Endothelial cell of umbilical vein (primary cell): ENCODE results near the gene SCAMP5. TPM values are rescaled to one million over a fixed set of nuclear protein-coding genes. Genes with fewer than 3 reads are reported as not detected.

ENCODE experiments used
- BruUV-seq: library from RNA; stranded (reverse); fragments of 400-500 nt; replicated peaks from 2 replicates; lab custom pipeline; 2021; lab: Mats Ljungman, UMichigan
- CTCF ChIA-PET: fragments of 300-600, 350-600 bp; sonication (Branson Sonifier 250); formaldehyde crosslinking; loops from one replicate; lab custom pipeline; 2021; ENCODE audit warnings: antibody characterized with exemption, inconsistent platforms; lab: Charles Lee
- POLR2A ChIA-PET: fragments of 300-600, 350-600 bp; sonication (Branson Sonifier 250); formaldehyde crosslinking; loops from one replicate; lab custom pipeline; 2021; ENCODE audit warnings: antibody characterized with exemption, inconsistent platforms; lab: Charles Lee
- DNase-seq: peaks from one replicate; pipeline ENCODE4 v3.0.0-alpha.2; 2011; ENCODE audit warnings: low read depth, low spot score
- FAIRE-seq: peaks from 2 replicates; lab custom pipeline; 2011; peaks lifted over from hg19 to GRCh38; lab: Jason Lieb, UNC
- H2AFZ ChIP-seq: 2 replicates; pipeline ENCODE4 v1.6.0; 2012; ENCODE audit warnings: low read depth, low read length, control low read depth, inconsistent platforms
- H3K27ac ChIP-seq: 2 replicates; pipeline ENCODE4 v1.5.1; 2011; ENCODE audit warnings: low read depth, mild to moderate bottlenecking, control low read depth, low read length, moderate library complexity; ENCODE audit not compliant: insufficient read depth
- H3K27me3 ChIP-seq, 2 experiments: 2 replicates each; pipeline versions ENCODE4 v1.6.0 to v1.6.1; 2011; ENCODE audit warnings: low read length in 2 of 2, mixed read lengths in 1 of 2; ENCODE audit not compliant: control insufficient read depth in 2 of 2, insufficient read depth in 2 of 2
- H3K36me3 ChIP-seq, 2 experiments: 2 replicates in 1 of 2; 3 replicates in 1 of 2; pipeline ENCODE4 v1.5.1; 2011; ENCODE audit warnings: low read length in 2 of 2, mild to moderate bottlenecking in 1 of 2, moderate library complexity in 1 of 2; ENCODE audit not compliant: control insufficient read depth in 2 of 2, insufficient read depth in 2 of 2; ENCODE audit errors: extremely low read depth in 1 of 2
- H3K4me1 ChIP-seq: 3 replicates; pipeline ENCODE4 v1.5.1; 2011; ENCODE audit warnings: mild to moderate bottlenecking, low read length; ENCODE audit not compliant: control insufficient read depth, insufficient read depth; ENCODE audit errors: extremely low read depth
- H3K4me2 ChIP-seq: 2 replicates; pipeline ENCODE4 v1.6.1; 2011; ENCODE audit warnings: low read length, control low read depth, mixed read lengths; ENCODE audit not compliant: insufficient read depth
- H3K4me3 ChIP-seq, 3 experiments: fragments of 200-600 bp in 1 of 3; sonication (generic), shearing (Covaris generic) in 1 of 3; replicated peaks in 1 of 3; 2 replicates each; pipeline ENCODE4 v1.5.1; 2011 to 2016; ENCODE audit warnings: control low read depth in 3 of 3, low read length in 3 of 3, mild to moderate bottlenecking in 2 of 3, inconsistent platforms in 1 of 3, low read depth in 1 of 3, moderate library complexity in 1 of 3; ENCODE audit not compliant: insufficient read depth in 1 of 3
- H3K79me2 ChIP-seq: 2 replicates; pipeline ENCODE4 v1.6.0; 2012; ENCODE audit warnings: low read length, inconsistent platforms; ENCODE audit not compliant: control insufficient read depth, insufficient read depth
- H3K9ac ChIP-seq: replicated peaks from 2 replicates; pipeline ENCODE3; 2011; ENCODE audit warnings: low read length, control low read depth; ENCODE audit not compliant: insufficient read depth; ENCODE audit errors: extremely low read depth
- H3K9me1 ChIP-seq: replicated peaks from 3 replicates; pipeline ENCODE4 v1.6.0; 2011; ENCODE audit warnings: mild to moderate bottlenecking, low read length; ENCODE audit not compliant: control insufficient read depth, insufficient read depth; ENCODE audit errors: extremely low read depth
- H3K9me3 ChIP-seq: replicated peaks from 2 replicates; pipeline ENCODE4 v1.5.1; 2012; ENCODE audit warnings: low read length, inconsistent platforms; ENCODE audit not compliant: control insufficient read depth, insufficient read depth
- H4K20me1 ChIP-seq: replicated peaks from 2 replicates; pipeline ENCODE3; 2011; ENCODE audit warnings: mild to moderate bottlenecking, low read length; ENCODE audit not compliant: control insufficient read depth, insufficient read depth; ENCODE audit errors: extremely low read depth
- FOS ChIP-seq: IDR thresholded peaks from 2 replicates; pipeline ENCODE4 v1.6.1; 2011; ENCODE audit warnings: mild to moderate bottlenecking, low read length, moderate library complexity, borderline replicate concordance; ENCODE audit not compliant: insufficient read depth
- GATA2 ChIP-seq: IDR thresholded peaks from 2 replicates; pipeline ENCODE4 v1.7.0; 2011; ENCODE audit warnings: low read depth, mild to moderate bottlenecking, moderate library complexity, mixed read lengths, low read length; ENCODE audit not compliant: insufficient read length, insufficient read depth
- JUN ChIP-seq: IDR thresholded peaks from 2 replicates; pipeline ENCODE4 v1.6.1; 2011; ENCODE audit warnings: borderline replicate concordance, low read depth; ENCODE audit not compliant: insufficient read length, insufficient read depth
- MAX ChIP-seq: IDR thresholded peaks from 2 replicates; pipeline ENCODE4 v1.6.1; 2011; ENCODE audit not compliant: insufficient read depth, insufficient read length
- POLR2A ChIP-seq: IDR thresholded peaks from 2 replicates; pipeline ENCODE4 v1.6.1; 2012; ENCODE audit warnings: low read depth, mild to moderate bottlenecking, control low read depth, low read length
- POLR2AphosphoS5 ChIP-seq: IDR thresholded peaks from 2 replicates; pipeline ENCODE4 v1.6.1; 2012; ENCODE audit warnings: low read depth, mild to moderate bottlenecking, control low read depth, low read length, moderate library complexity; ENCODE audit not compliant: insufficient read depth
- dilution Hi-C: fragments of 300-500 bp; cut with MboI; formaldehyde crosslinking; loops from one replicate; pipeline ENCODE4 v1.15.0; 2019; ENCODE audit warnings: low sequenced_read_pairs; ENCODE audit not compliant: extremely low pct_ligation_motif_present
- intact Hi-C: fragments of 100-400 bp; cut with micrococcal nuclease; formaldehyde crosslinking; loops from one replicate; pipeline ENCODE4 v1.10.0; 2022
- polyA plus RNA-seq, 4 experiments: library from polyadenylated mRNA; depleted of rRNA in 3 of 4; stranded (reverse) in 3 of 4; unstranded in 1 of 4; fragments of >200 nt; gene quantifications; 2 replicates each; pipeline versions ENCODE4 v1.2.1 to v1.2.3, GENCODE V29; 2011 to 2012; ENCODE audit warnings: missing spikeins in 1 of 4
- total RNA-seq: library from RNA; stranded (reverse); gene quantifications from 2 replicates; pipeline ENCODE4 v1.2.3, GENCODE V29; 2021

Gene SCAMP5
- total and polyA plus RNA-seq, 2 donors (not counting 3 experiments of a cell fraction or from before 2014, with no cell fraction given) = 1.9 to 6.2 TPM

- Histone ChIP-seq H3K27ac (no peak overlapping the region), H3K36me3 (no peaks in the 10 kb centered on the region), H3K27me3 (no peaks in the 10 kb centered on the region), H3K79me2 (no peaks in the 10 kb centered on the region), H2AFZ (no peak overlapping the region), H3K9ac (no peak overlapping the region), H3K4me2 (no peak overlapping the region), H3K4me3 (no peak overlapping the region), H3K4me1 (peaks cover 7% of the 10 kb centered on the region), H4K20me1 (no peaks in the 10 kb centered on the region), H3K9me1 (no peaks in the 10 kb centered on the region), H3K9me3 (no peaks in the 10 kb centered on the region)
- no TSS peak for BruUV-seq
- CTCF ChIA-PET = interaction anchor here (0.7 to 2.3 kb wide), 4 partner anchors 10 to 149 kb away, joined by 3 to 6 read pairs (median 3); partner anchors contain the start of gene C15orf39
- FAIRE-seq = no peak
- no peak for TF ChIP-seq FOS
- TF ChIP-seq MAX = no peak
- dilution Hi-C loops (no loop called here), intact Hi-C loops (no loop called here)
- POLR2A ChIA-PET = no interaction called here
- no peak for DNase-seq
Observed at GRCh38 chr15:75052972-75053747, 57.8 kb downstream of the SCAMP5 start.

GRCh38 chr15:75053748-75054125 lies 58.4 kb downstream of the SCAMP5 start:
- Histone ChIP-seq H3K4me3 (no peak overlapping the region), H2AFZ (no peak overlapping the region), H4K20me1 (no peaks in the 10 kb centered on the region), H3K79me2 (no peaks in the 10 kb centered on the region), H3K4me1 (peaks cover 7% of the 10 kb centered on the region), H3K4me2 (no peak overlapping the region), H3K9me1 (no peaks in the 10 kb centered on the region), H3K27ac (no peak overlapping the region), H3K27me3 (no peaks in the 10 kb centered on the region), H3K9ac (no peak overlapping the region), H3K36me3 (no peaks in the 10 kb centered on the region), H3K9me3 (no peaks in the 10 kb centered on the region)
- ChIA-PET CTCF (interaction anchor here (0.7 to 2.3 kb wide), 5 partner anchors 10 to 148 kb away, joined by 3 to 7 read pairs (median 3); partner anchors contain the start of gene C15orf39), POLR2A (no interaction called here)
- BruUV-seq = no TSS peak
- intact Hi-C loops = no loop called here
- dilution Hi-C loops = no loop called here
- TF ChIP-seq FOS = no peak
- no peak for TF ChIP-seq JUN
- TF ChIP-seq POLR2AphosphoS5 = no peak
- no peak for TF ChIP-seq GATA2
- TF ChIP-seq POLR2A = no peak
- FAIRE-seq = no peak
- DNase-seq = no peak
